ENCODE results near the gene MSGN1. TPM values are rescaled to one million over a fixed set of nuclear protein-coding genes. Genes with fewer than 3 reads are reported as not detected.

MSGN1 gene
- total RNA-seq, 4 donors from 2014 or later = not detected

- intact Hi-C loops (cut with DNase I; ENCODE audit: low total_unique reads) = no loop called here
- DNase-seq (ENCODE audit: low spot score in 2 of 2) = no peak
- no peak overlapping the region for H3K4me3 ChIP-seq (ENCODE audit: low read depth, poor library complexity, severe bottlenecking)
- TF ChIP-seq POLR2A (IDR thresholded peaks at IDR 0.05) (no peak), CTCF (IDR thresholded peaks at IDR 0.05) (no peak)
- 39 to 69% methylated on average over 1 of the region's 1 CpG for WGBS, 2 donors
These were observed 48.4 kb downstream of the MSGN1 start for GRCh38 chr2:17864676-17865075.

- no peak for DNase-seq (ENCODE audit: low spot score in 2 of 2)
- 50 to 90% methylated on average over 2 of the region's 2 CpGs for WGBS, 2 donors
- intact Hi-C loops (cut with DNase I; ENCODE audit: low total_unique reads) = no loop called here
- no peak for TF ChIP-seq CTCF (IDR thresholded peaks at IDR 0.05)
- TF ChIP-seq POLR2A (IDR thresholded peaks at IDR 0.05) = no peak
- no peak overlapping the region for H3K4me3 ChIP-seq (ENCODE audit: low read depth, poor library complexity, severe bottlenecking)
These were observed 50.9 kb downstream of the MSGN1 start for GRCh38 chr2:17867133-17867532.

Other genes with a start within 250 kb of the MSGN1 start
- gene SMC6, start 62.6 kb upstream of the MSGN1 start, total RNA-seq = 10 to 100 TPM; 14.2 to 17.9 (median 15.4) TPM
- 10 to 100 TPM in 1 of 4 donors, 1 to 10 TPM in 3; 4.9 to 10.6 (median 5.3) TPM for gene GEN1, start 62.3 kb upstream of the MSGN1 start, total RNA-seq
- gene KCNS3, start 62.2 kb downstream of the MSGN1 start, total RNA-seq = 10 to 100 TPM; 11.0 to 35.4 (median 17.9) TPM